Mesenchymal stem cell (in vitro differentiated cells and primary cell): ENCODE measurements around the gene IFNL3.

Source experiments
- DNase-seq: peaks from one replicate; pipeline ENCODE4 v3.0.0-alpha.2; 2013
- H2AFZ ChIP-seq: one replicate; pipeline ENCODE4 v1.6.1; 2013; ENCODE audit warnings: low read depth, mild to moderate bottlenecking, control low read depth, inconsistent platforms, low read length, moderate library complexity
- H2AK5ac ChIP-seq: 2 replicates; pipeline ENCODE4 v1.6.1; 2013; ENCODE audit warnings: low read length, moderate library complexity, mild to moderate bottlenecking, inconsistent platforms; ENCODE audit not compliant: severe bottlenecking
- H2BK120ac ChIP-seq: one replicate; pipeline ENCODE4 v1.6.1; 2013; ENCODE audit warnings: low read depth, mild to moderate bottlenecking, inconsistent platforms, low read length, moderate library complexity
- H2BK12ac ChIP-seq, 2 experiments: one replicate each; pipeline ENCODE4 v1.6.1; 2013; ENCODE audit warnings: inconsistent platforms in 2 of 2, low read length in 2 of 2, mild to moderate bottlenecking in 2 of 2, moderate library complexity in 2 of 2, control low read depth in 1 of 2
- H2BK15ac ChIP-seq: one replicate; pipeline ENCODE4 v1.6.1; 2013; ENCODE audit warnings: mild to moderate bottlenecking, low read depth, inconsistent platforms; ENCODE audit not compliant: poor library complexity, severe bottlenecking
- H2BK5ac ChIP-seq: 2 replicates; pipeline ENCODE4 v1.6.1; 2013; ENCODE audit warnings: low read depth, mild to moderate bottlenecking, low read length, control low read depth, inconsistent platforms; ENCODE audit not compliant: poor library complexity, severe bottlenecking
- H3K14ac ChIP-seq, 2 experiments: one replicate each; pipeline ENCODE4 v1.6.1; 2013; ENCODE audit warnings: inconsistent platforms in 2 of 2, low read length in 2 of 2, control low read depth in 1 of 2, mild to moderate bottlenecking in 1 of 2, moderate library complexity in 1 of 2
- H3K18ac ChIP-seq, 2 experiments: one replicate each; pipeline ENCODE4 v1.6.1; 2013; ENCODE audit warnings: inconsistent platforms in 2 of 2, low read length in 2 of 2, control low read depth in 1 of 2, low read depth in 1 of 2, mild to moderate bottlenecking in 1 of 2
- H3K23ac ChIP-seq, 2 experiments: one replicate each; pipeline ENCODE4 v1.6.1; 2013; ENCODE audit warnings: inconsistent platforms in 2 of 2, low read length in 2 of 2, mild to moderate bottlenecking in 2 of 2, moderate library complexity in 2 of 2, control low read depth in 1 of 2
- H3K27ac ChIP-seq: 2 replicates; pipeline ENCODE4 v1.5.1; 2013; ENCODE audit warnings: mild to moderate bottlenecking, moderate library complexity, low read length, control low read depth, inconsistent platforms; ENCODE audit not compliant: poor library complexity, severe bottlenecking
- H3K27me3 ChIP-seq, 2 experiments: 2 replicates each; pipeline versions ENCODE4 v1.6.1 to v1.7.0; 2013; ENCODE audit warnings: low read length in 2 of 2, mild to moderate bottlenecking in 2 of 2, moderate library complexity in 2 of 2, control low read depth in 1 of 2, inconsistent platforms in 1 of 2; ENCODE audit not compliant: control insufficient read depth in 1 of 2, insufficient read depth in 1 of 2
- H3K36me3 ChIP-seq, 2 experiments: 2 replicates each; pipeline versions ENCODE4 v1.6.1 to v1.7.0; 2013; ENCODE audit warnings: low read length in 2 of 2, control low read depth in 1 of 2, inconsistent platforms in 1 of 2, low read depth in 1 of 2, mild to moderate bottlenecking in 1 of 2; ENCODE audit not compliant: insufficient read depth in 2 of 2, control insufficient read depth in 1 of 2
- H3K4ac ChIP-seq, 2 experiments: one replicate each; pipeline ENCODE4 v1.6.1; 2013; ENCODE audit warnings: inconsistent platforms in 2 of 2, low read length in 2 of 2, mild to moderate bottlenecking in 2 of 2, moderate library complexity in 2 of 2, control low read depth in 1 of 2, low read depth in 1 of 2
- H3K4me1 ChIP-seq: 2 replicates; pipeline ENCODE4 v1.6.1; 2013; ENCODE audit warnings: low read depth, low read length, control low read depth; ENCODE audit not compliant: control insufficient read depth, insufficient read depth
- H3K4me2 ChIP-seq: 2 replicates; pipeline ENCODE4 v1.6.1; 2013; ENCODE audit warnings: low read length, mild to moderate bottlenecking, inconsistent platforms; ENCODE audit not compliant: poor library complexity, severe bottlenecking
- H3K4me3 ChIP-seq, 2 experiments: 2 replicates each; pipeline versions ENCODE4 v1.5.1 to v1.7.0; 2013; ENCODE audit warnings: low read length in 2 of 2, mild to moderate bottlenecking in 2 of 2, control low read depth in 1 of 2, low read depth in 1 of 2; ENCODE audit not compliant: insufficient read depth in 1 of 2
- H3K79me1 ChIP-seq: replicated peaks from 2 replicates; pipeline ENCODE4 v1.6.1; 2013; ENCODE audit warnings: mild to moderate bottlenecking, control low read depth, low read length, inconsistent platforms; ENCODE audit not compliant: poor library complexity, severe bottlenecking
- H3K9ac ChIP-seq: 2 replicates; pipeline ENCODE4 v1.7.0; 2013; ENCODE audit warnings: mild to moderate bottlenecking, low read length, moderate library complexity
- H3K9me3 ChIP-seq: 2 replicates; pipeline ENCODE4 v1.7.0; 2013; ENCODE audit warnings: mild to moderate bottlenecking, low read length; ENCODE audit not compliant: control insufficient read depth
- H4K8ac ChIP-seq: one replicate; pipeline ENCODE4 v1.6.1; 2013; ENCODE audit warnings: inconsistent platforms, mild to moderate bottlenecking, low read length, moderate library complexity
- H4K91ac ChIP-seq: one replicate; pipeline ENCODE4 v1.6.1; 2013; ENCODE audit warnings: mild to moderate bottlenecking, low read length, inconsistent platforms
- WGBS: methylation state at CpG from one replicate; pipeline ENCODE4 v1.1.7; 2013; ENCODE audit warnings: mixed read lengths; 5-methylcytosine and 5-hydroxymethylcytosine counted together

IFNL3 gene

DNA sequence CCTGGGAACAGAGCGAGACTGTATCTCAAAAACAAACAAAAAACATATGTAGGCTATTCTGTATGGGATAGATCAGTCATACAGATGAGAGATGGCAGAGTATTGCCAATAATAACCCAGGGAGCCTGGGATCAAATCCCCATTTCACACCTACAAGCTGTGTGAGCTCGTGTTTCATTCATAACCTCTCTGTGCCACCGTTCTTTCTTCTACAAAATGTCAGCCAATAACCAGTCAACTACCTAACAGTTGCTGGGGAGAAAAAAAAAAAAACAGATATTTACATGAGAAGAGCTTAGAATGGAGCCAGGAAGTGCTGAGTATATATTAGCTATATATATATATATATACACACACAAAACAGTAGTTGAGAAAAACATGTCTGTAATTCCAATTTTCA lies 16.9 kb upstream of the IFNL3 start:
- H2BK12ac ChIP-seq = no peak overlapping the region
- no peaks in the 10 kb centered on the region for H3K79me1 ChIP-seq
- peaks cover 5% of the 10 kb centered on the region for H3K4me1 ChIP-seq
- H3K4ac ChIP-seq = no peak overlapping the region
- H3K9me3 ChIP-seq = no peaks in the 10 kb centered on the region
- H3K27ac ChIP-seq = no peak overlapping the region
- H3K14ac ChIP-seq = no peak overlapping the region
- no peak overlapping the region for H2AFZ ChIP-seq
- H3K9ac ChIP-seq = no peak overlapping the region
- H3K27me3 ChIP-seq = peaks cover 43 to 81% of the 10 kb centered on the region in 2 experiments
- H4K91ac ChIP-seq = no peak overlapping the region
- WGBS = 83% methylated on average over 2 of the region's 3 CpGs
- H2AK5ac ChIP-seq = no peak overlapping the region
- H3K36me3 ChIP-seq = no peaks in the 10 kb centered on the region
- no peak overlapping the region for H3K23ac ChIP-seq
- no peak overlapping the region for H2BK5ac ChIP-seq
- no peak overlapping the region for H2BK120ac ChIP-seq
- no peak overlapping the region for H3K4me2 ChIP-seq
- H4K8ac ChIP-seq = no peak overlapping the region
- H2BK15ac ChIP-seq = no peak overlapping the region
- DNase-seq = no peak
- no peak overlapping the region for H3K18ac ChIP-seq
- no peak overlapping the region for H3K4me3 ChIP-seq

GRCh38 chr19:39257227-39257626 lies 12.4 kb upstream of the IFNL3 start:
- Histone ChIP-seq H3K27me3 (peaks cover 39 to 82% of the 10 kb centered on the region in 2 experiments), H3K9me3 (no peaks in the 10 kb centered on the region), H3K4me2 (no peak overlapping the region), H2BK12ac (no peak overlapping the region), H3K14ac (no peak overlapping the region), H3K18ac (no peak overlapping the region), H2AK5ac (no peak overlapping the region), H3K4me1 (no peaks in the 10 kb centered on the region), H3K4me3 (no peak overlapping the region), H4K8ac (no peak overlapping the region), H3K4ac (no peak overlapping the region), H3K9ac (no peak overlapping the region), H2BK15ac (no peak overlapping the region), H2BK120ac (no peak overlapping the region), H3K36me3 (no peaks in the 10 kb centered on the region), H3K27ac (no peak overlapping the region), H3K23ac (no peak overlapping the region), H4K91ac (no peak overlapping the region), H2AFZ (no peak overlapping the region), H2BK5ac (no peak overlapping the region), H3K79me1 (no peaks in the 10 kb centered on the region)
- DNase-seq = no peak
- WGBS = 82% methylated on average over 2 of the region's 4 CpGs

DNA sequence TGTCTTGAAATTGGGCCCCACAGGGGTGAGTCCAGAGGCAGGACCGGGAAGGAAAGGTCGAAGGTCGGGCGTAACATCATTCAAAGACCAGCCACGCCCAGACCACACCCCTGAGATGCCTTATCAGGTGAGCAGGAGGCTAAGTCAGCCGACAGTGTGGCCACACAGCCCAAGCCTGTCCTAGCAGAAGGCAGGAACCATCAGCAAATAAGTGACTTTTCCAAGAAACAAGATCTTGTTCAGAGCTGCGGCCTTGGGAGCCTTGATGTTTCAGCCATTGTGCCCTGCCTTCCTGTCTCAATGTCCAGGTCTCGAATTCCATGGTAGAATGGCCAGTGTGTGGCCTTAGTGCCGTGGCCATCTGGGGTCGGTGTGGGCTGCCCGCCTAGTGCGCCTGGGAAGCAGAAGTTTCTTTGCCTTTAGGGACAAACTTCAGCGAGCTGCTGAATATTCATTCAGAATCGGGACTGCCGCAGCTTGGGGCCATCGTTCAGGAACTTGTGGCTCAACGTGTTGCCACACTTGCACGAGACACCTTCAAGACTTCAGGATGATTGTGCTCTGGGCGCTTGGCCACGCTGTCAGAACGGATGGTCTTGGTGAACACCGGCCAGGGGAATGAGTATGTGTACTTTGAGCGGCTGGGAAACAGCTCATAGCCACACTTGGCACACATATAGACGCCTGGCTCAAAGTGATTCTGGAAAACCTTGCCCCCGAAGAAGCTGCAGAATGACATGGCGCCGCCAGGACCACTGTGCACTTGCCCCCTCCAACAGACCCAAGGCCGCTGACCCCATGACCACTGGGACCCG lies 9.9 kb upstream of the IFNL3 start:
- Histone ChIP-seq H3K4me1 (no peaks in the 10 kb centered on the region), H3K4me3 (no peak overlapping the region), H2BK5ac (no peak overlapping the region), H3K14ac (no peak overlapping the region), H2BK120ac (no peak overlapping the region), H3K18ac (no peak overlapping the region), H4K91ac (no peak overlapping the region), H3K4ac (no peak overlapping the region), H3K4me2 (no peak overlapping the region), H4K8ac (no peak overlapping the region), H3K9me3 (no peaks in the 10 kb centered on the region), H3K27me3 (peaks cover 51 to 74% of the 10 kb centered on the region in 2 experiments), H2BK12ac (no peak overlapping the region), H3K79me1 (no peaks in the 10 kb centered on the region), H3K27ac (no peak overlapping the region), H3K23ac (no peak overlapping the region), H3K9ac (no peak overlapping the region), H2BK15ac (no peak overlapping the region), H2AK5ac (no peak overlapping the region), H3K36me3 (no peaks in the 10 kb centered on the region), H2AFZ (no peak overlapping the region)
- no peak for DNase-seq
- 87% methylated on average over 29 of the region's 29 CpGs for WGBS

- no peak overlapping the region for H2AK5ac ChIP-seq
- DNase-seq = no peak
- no peak overlapping the region for H2BK5ac ChIP-seq
Observed at GRCh38 chr19:39253374-39254149, 8.8 kb upstream of the IFNL3 start.

More at GRCh38 chr19:39253374-39254149, 8.8 kb upstream of the IFNL3 start:
- no peak overlapping the region for H2BK120ac ChIP-seq
- WGBS = 74% methylated on average over 8 of the region's 8 CpGs
- no peak overlapping the region for H3K9ac ChIP-seq
- H4K91ac ChIP-seq = no peak overlapping the region
- peaks cover 62 to 78% of the 10 kb centered on the region in 2 experiments for H3K27me3 ChIP-seq
- no peaks in the 10 kb centered on the region for H3K36me3 ChIP-seq
- H4K8ac ChIP-seq = no peak overlapping the region
- H3K4ac ChIP-seq = no peak overlapping the region
- no peaks in the 10 kb centered on the region for H3K79me1 ChIP-seq
- H2BK15ac ChIP-seq = no peak overlapping the region
- H3K23ac ChIP-seq = no peak overlapping the region
- H2AFZ ChIP-seq = no peak overlapping the region
- H3K9me3 ChIP-seq = no peaks in the 10 kb centered on the region
- no peak overlapping the region for H3K4me3 ChIP-seq
- no peak overlapping the region for H3K14ac ChIP-seq
- H3K4me2 ChIP-seq = no peak overlapping the region
- no peak overlapping the region for H2BK12ac ChIP-seq
- no peak overlapping the region for H3K18ac ChIP-seq
- no peak overlapping the region for H3K27ac ChIP-seq
- H3K4me1 ChIP-seq = no peaks in the 10 kb centered on the region
